ENCODE data around the gene EAF1.
"Not testable (repeated sequence)": the region's sequence is repeated elsewhere in the genome, so short reads cannot be mapped to it uniquely, and the experiment has no call there.

The EAF1 gene

GRCh38 chr3:15386654-15386955, 40.8 kb upstream of the EAF1 start:
- POLR2A ChIA-PET; H3K36me3 ChIP-seq (ENCODE audit: control insufficient read depth in 2 of 2, insufficient read depth in 1 of 2, low read length in 2 of 2); H3K4me3 ChIP-seq (ENCODE audit: low read depth, low read length); H3K9me3 ChIP-seq (ENCODE audit: control insufficient read depth, insufficient read depth, low read depth, low read length); H3K27ac ChIP-seq (ENCODE audit: extremely low read depth, low read depth, low read length); H3K4me1 ChIP-seq (ENCODE audit: control insufficient read depth, insufficient read depth, low read length): not testable (repeated sequence)
- peak; percentile 9 for TF ChIP-seq SETDB1 (IDR thresholded peaks at IDR 0.05; ENCODE audit: insufficient read length, low read length)
- CTCF ChIA-PET = interaction anchor here (2.1 kb wide), 1 partner anchor 19 kb away, joined by 6 read pairs; no protein-coding TSS in a partner anchor

GRCh38 chr3:15387171-15387581, 40.2 kb upstream of the EAF1 start:
- Histone ChIP-seq H3K4me1 (ENCODE audit: control insufficient read depth, insufficient read depth, low read length) (no peaks in the 10 kb centered on the region), H3K4me3 (ENCODE audit: low read depth, low read length) (no peak overlapping the region), H3K9me3 (ENCODE audit: control insufficient read depth, insufficient read depth, low read depth, low read length) (no peaks in the 10 kb centered on the region), H3K36me3 (ENCODE audit: control insufficient read depth in 2 of 2, insufficient read depth in 1 of 2, low read length in 2 of 2) (no peaks in the 10 kb centered on the region), H3K27ac (ENCODE audit: extremely low read depth, low read depth, low read length) (no peak overlapping the region)
- ChIA-PET CTCF (interaction anchor here (0.6 to 2.1 kb wide), 2 partner anchors 18 to 185 kb away, joined by 3 to 6 read pairs; no protein-coding TSS in a partner anchor), POLR2A (no interaction called here)
- TF ChIP-seq ZNF510 (tag by site-specific recombination; IDR thresholded peaks at IDR 0.05; ENCODE audit: insufficient replicate concordance) (no peak), ZNF16 (tag by site-specific recombination; IDR thresholded peaks at IDR 0.05; ENCODE audit: low read depth) (no peak)

- ChIA-PET POLR2A (no interaction called here), CTCF (interaction anchor here (0.6 to 2.1 kb wide), 5 partner anchors 17 to 185 kb away, joined by 3 to 6 read pairs (median 4); no protein-coding TSS in a partner anchor)
- no peak overlapping the region for H3K4me3 ChIP-seq (ENCODE audit: low read depth, low read length)
- no peak for TF ChIP-seq KLF9 (tag by site-specific recombination; IDR thresholded peaks at IDR 0.05; ENCODE audit: low read depth)
- no peak for TF ChIP-seq ZNF132 (tag by site-specific recombination; IDR thresholded peaks at IDR 0.05; ENCODE audit: borderline replicate concordance)
- H3K9me3 ChIP-seq (ENCODE audit: control insufficient read depth, insufficient read depth, low read depth, low read length) = no peaks in the 10 kb centered on the region
- no peaks in the 10 kb centered on the region for H3K36me3 ChIP-seq (ENCODE audit: control insufficient read depth in 2 of 2, insufficient read depth in 1 of 2, low read length in 2 of 2)
- H3K27ac ChIP-seq (ENCODE audit: extremely low read depth, low read depth, low read length) = no peak overlapping the region
- no peaks in the 10 kb centered on the region for H3K4me1 ChIP-seq (ENCODE audit: control insufficient read depth, insufficient read depth, low read length)
Measured at GRCh38 chr3:15387735-15388134, 39.7 kb upstream of the EAF1 start.

GRCh38 chr3:15388335-15388734, 39.1 kb upstream of the EAF1 start:
- POLR2A ChIA-PET; H3K4me3 ChIP-seq (ENCODE audit: low read depth, low read length); H3K27ac ChIP-seq (ENCODE audit: extremely low read depth, low read depth, low read length); H3K36me3 ChIP-seq (ENCODE audit: control insufficient read depth in 2 of 2, insufficient read depth in 1 of 2, low read length in 2 of 2); H3K9me3 ChIP-seq (ENCODE audit: control insufficient read depth, insufficient read depth, low read depth, low read length); H3K4me1 ChIP-seq (ENCODE audit: control insufficient read depth, insufficient read depth, low read length): not testable (repeated sequence)
- CTCF ChIA-PET = interaction anchor here (0.8 to 1.4 kb wide), 3 partner anchors 17 to 185 kb away, joined by 4 to 5 read pairs (median 4); no protein-coding TSS in a partner anchor

- ChIA-PET POLR2A (no interaction called here), CTCF (interaction anchor here (0.6 kb wide), 1 partner anchor 253 kb away, joined by 3 read pairs; no protein-coding TSS in a partner anchor)
- Histone ChIP-seq H3K9me3 (ENCODE audit: control insufficient read depth, insufficient read depth, low read depth, low read length) (no peaks in the 10 kb centered on the region), H3K4me1 (ENCODE audit: control insufficient read depth, insufficient read depth, low read length) (no peaks in the 10 kb centered on the region), H3K36me3 (ENCODE audit: control insufficient read depth in 2 of 2, insufficient read depth in 1 of 2, low read length in 2 of 2) (no peaks in the 10 kb centered on the region), H3K27ac (ENCODE audit: extremely low read depth, low read depth, low read length) (no peak overlapping the region), H3K4me3 (ENCODE audit: low read depth, low read length) (no peak overlapping the region)
- no peak for TF ChIP-seq ZNF544 (tag by site-specific recombination; IDR thresholded peaks at IDR 0.05)
- no peak for TF ChIP-seq REPIN1 (tag by site-specific recombination; IDR thresholded peaks at IDR 0.05; ENCODE audit: low read depth)
- no peak for TF ChIP-seq ZNF488 (tag by site-specific recombination; IDR thresholded peaks at IDR 0.05)
- TF ChIP-seq ZNF121 (tag by site-specific recombination; IDR thresholded peaks at IDR 0.05) = no peak
Measured at GRCh38 chr3:15390460-15390859, 36.9 kb upstream of the EAF1 start.

GRCh38 chr3:15391007-15391406, 36.4 kb upstream of the EAF1 start:
- Histone ChIP-seq H3K9me3 (ENCODE audit: control insufficient read depth, insufficient read depth, low read depth, low read length) (no peaks in the 10 kb centered on the region), H3K27ac (ENCODE audit: extremely low read depth, low read depth, low read length) (no peak overlapping the region), H3K4me1 (ENCODE audit: control insufficient read depth, insufficient read depth, low read length) (no peaks in the 10 kb centered on the region), H3K36me3 (ENCODE audit: control insufficient read depth in 2 of 2, insufficient read depth in 1 of 2, low read length in 2 of 2) (no peaks in the 10 kb centered on the region), H3K4me3 (ENCODE audit: low read depth, low read length) (no peak overlapping the region)
- CTCF ChIA-PET = interaction anchor here (0.6 kb wide), 1 partner anchor 252 kb away, joined by 3 read pairs; no protein-coding TSS in a partner anchor
- POLR2A ChIA-PET = no interaction called here
- TF ChIP-seq ZBTB26 (tag by site-specific recombination; optimal IDR thresholded peaks at IDR 0.05) (no peak), ZNF624 (tag by site-specific recombination; IDR thresholded peaks at IDR 0.05) (no peak), PRDM1 (tag by site-specific recombination; IDR thresholded peaks at IDR 0.05) (no peak), ZNF521 (tag by site-specific recombination; IDR thresholded peaks at IDR 0.05) (no peak), KLF9 (tag by site-specific recombination; IDR thresholded peaks at IDR 0.05; ENCODE audit: low read depth) (no peak), WT1 (tag by site-specific recombination; IDR thresholded peaks at IDR 0.05) (no peak), ZNF792 (tag by site-specific recombination; IDR thresholded peaks at IDR 0.05) (no peak), ZBTB48 (tag by site-specific recombination; IDR thresholded peaks at IDR 0.05) (no peak), KLF1 (tag by site-specific recombination; IDR thresholded peaks at IDR 0.05) (no peak), ZNF621 (tag by site-specific recombination; IDR thresholded peaks at IDR 0.05) (no peak), ZNF514 (tag by site-specific recombination; IDR thresholded peaks at IDR 0.05) (no peak)
